Prostate gland (tissue), 2 donors: ENCODE results near the gene LHPP. TPM values are rescaled to one million over a fixed set of nuclear protein-coding genes. Genes with fewer than 3 reads are reported as not detected.

ENCODE experiments used
- DNase-seq: peaks from one replicate; pipeline ENCODE4 v3.0.0-alpha.2; 2019; ENCODE audit warnings: low spot score
- H3K27ac ChIP-seq, 2 donors: fragments of 200-600 bp; sonication (generic); 2 replicates each; pipeline ENCODE4 v1.5.1; 2017 to 2019
- H3K27me3 ChIP-seq: fragments of 200-600 bp; sonication (generic); replicated peaks from 2 replicates; pipeline ENCODE4 v1.5.1; 2019; ENCODE audit not compliant: insufficient read depth
- H3K36me3 ChIP-seq, 2 donors: fragments of 200-600 bp; sonication (generic); 1 replicate in 1 of 2; 2 replicates in 1 of 2; pipeline versions ENCODE4 v1.5.1 to v1.8.1; 2017 to 2019
- H3K4me1 ChIP-seq: fragments of 200-600 bp; sonication (generic); replicated peaks from 2 replicates; pipeline ENCODE4 v1.5.1; 2019
- H3K4me3 ChIP-seq, 2 donors: fragments of 200-600 bp; sonication (generic); 2 replicates each; pipeline ENCODE4 v1.5.1; 2017 to 2019
- H3K9me3 ChIP-seq: fragments of 200-600 bp; sonication (generic); 2 replicates; pipeline ENCODE4 v1.5.1; 2017
- POLR2A ChIP-seq: fragments of 450-650 bp; IDR thresholded peaks from one replicate; pipeline ENCODE4 v1.6.1; 2016; ENCODE audit warnings: antibody characterized with exemption, mild to moderate bottlenecking
- POLR2AphosphoS5 ChIP-seq: sonication (generic); formaldehyde crosslinking; IDR thresholded peaks from one replicate; pipeline ENCODE4 v1.6.1; 2017; ENCODE audit warnings: antibody characterized with exemption
- WGBS: methylation state at CpG from one replicate; pipeline ENCODE4 v1.1.5; 2018; 5-methylcytosine and 5-hydroxymethylcytosine counted together
- intact Hi-C: fragments of 100-400 bp; cut with DNase I; formaldehyde crosslinking; loops from one replicate; pipeline ENCODE4 v1.14.2; 2022
- total RNA-seq, 2 donors: library from RNA; depleted of rRNA; stranded (reverse); fragments of >200 nt; gene quantifications; one replicate each; pipeline ENCODE4 v1.1.0, GENCODE V29; 2016
- TF ChIP-seq, protein P1 (sequence below), 4 experiments: fragments of 200-600 bp in 2 of 4; fragments of 450-650 bp in 2 of 4; sonication (generic) in 2 of 4; IDR thresholded peaks; 1 replicate in 3 of 4; 2 replicates in 1 of 4; pipeline ENCODE4 v1.5.1; 2016 to 2019; ENCODE audit warnings: antibody characterized with exemption in 4 of 4, mild to moderate bottlenecking in 2 of 4, moderate library complexity in 2 of 4

Gene LHPP
- total RNA-seq, 2 donors from 2014 or later = 21.9 to 43.3 TPM

DNA sequence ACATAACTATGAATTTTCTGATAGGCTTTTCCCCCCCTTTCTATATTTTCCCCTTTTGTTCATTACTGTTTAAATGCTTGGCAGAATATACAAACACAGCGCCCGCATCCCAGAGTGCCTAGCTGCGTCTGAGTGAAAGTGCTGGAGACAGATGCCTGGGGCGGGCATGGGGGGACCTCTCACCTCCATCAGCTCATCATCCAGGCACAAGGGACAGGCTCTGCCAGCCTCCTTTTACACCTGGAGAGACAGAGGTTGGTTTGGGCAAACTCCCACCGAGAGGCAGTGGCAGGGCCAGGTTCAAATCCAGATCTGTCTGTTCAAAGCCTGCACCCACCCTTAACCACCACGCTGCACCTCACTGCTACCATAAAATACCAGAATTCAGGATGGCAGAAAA is 178.0 kb downstream of the LHPP start:
- H3K9me3 ChIP-seq = no peaks in the 10 kb centered on the region
- H3K4me1 ChIP-seq = no peaks in the 10 kb centered on the region
- no peak overlapping the region for H3K4me3 ChIP-seq
- 93% methylated on average over 6 of the region's 6 CpGs for WGBS
- no peaks in the 10 kb centered on the region for H3K27me3 ChIP-seq
- DNase-seq = no peak
- TF ChIP-seq POLR2A = no peak
- TF ChIP-seq, protein P1, sequence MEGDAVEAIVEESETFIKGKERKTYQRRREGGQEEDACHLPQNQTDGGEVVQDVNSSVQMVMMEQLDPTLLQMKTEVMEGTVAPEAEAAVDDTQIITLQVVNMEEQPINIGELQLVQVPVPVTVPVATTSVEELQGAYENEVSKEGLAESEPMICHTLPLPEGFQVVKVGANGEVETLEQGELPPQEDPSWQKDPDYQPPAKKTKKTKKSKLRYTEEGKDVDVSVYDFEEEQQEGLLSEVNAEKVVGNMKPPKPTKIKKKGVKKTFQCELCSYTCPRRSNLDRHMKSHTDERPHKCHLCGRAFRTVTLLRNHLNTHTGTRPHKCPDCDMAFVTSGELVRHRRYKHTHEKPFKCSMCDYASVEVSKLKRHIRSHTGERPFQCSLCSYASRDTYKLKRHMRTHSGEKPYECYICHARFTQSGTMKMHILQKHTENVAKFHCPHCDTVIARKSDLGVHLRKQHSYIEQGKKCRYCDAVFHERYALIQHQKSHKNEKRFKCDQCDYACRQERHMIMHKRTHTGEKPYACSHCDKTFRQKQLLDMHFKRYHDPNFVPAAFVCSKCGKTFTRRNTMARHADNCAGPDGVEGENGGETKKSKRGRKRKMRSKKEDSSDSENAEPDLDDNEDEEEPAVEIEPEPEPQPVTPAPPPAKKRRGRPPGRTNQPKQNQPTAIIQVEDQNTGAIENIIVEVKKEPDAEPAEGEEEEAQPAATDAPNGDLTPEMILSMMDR (IDR thresholded peaks at IDR 0.05) = no peak
- no peak for TF ChIP-seq POLR2AphosphoS5
- no peak overlapping the region for H3K27ac ChIP-seq
- H3K36me3 ChIP-seq = no peaks in the 10 kb centered on the region
- intact Hi-C loops = no loop called here

DNA sequence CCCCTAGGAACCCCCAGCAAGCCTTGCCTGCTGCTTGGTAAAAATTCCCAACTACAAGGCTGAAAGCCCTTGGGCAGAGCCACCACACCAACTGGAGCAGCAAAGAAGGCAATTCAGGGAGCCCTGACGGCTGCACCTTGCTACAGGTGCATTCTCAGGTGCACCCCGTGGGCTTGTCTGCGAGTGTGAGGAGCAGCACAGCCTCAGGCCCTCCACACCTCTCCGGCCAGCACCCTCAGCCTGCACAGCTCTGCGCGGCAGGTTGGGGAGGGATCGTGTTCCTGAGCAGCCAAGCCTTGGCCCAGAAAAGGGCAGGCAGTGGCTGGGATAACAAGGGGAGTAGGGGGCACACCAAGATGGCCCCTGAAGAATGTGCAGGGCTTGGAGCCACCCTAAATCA is 178.4 kb downstream of the LHPP start:
- Histone ChIP-seq H3K4me1 (no peaks in the 10 kb centered on the region), H3K27ac (no peak overlapping the region), H3K9me3 (no peaks in the 10 kb centered on the region), H3K4me3 (no peak overlapping the region), H3K36me3 (no peaks in the 10 kb centered on the region), H3K27me3 (no peaks in the 10 kb centered on the region)
- WGBS = 82% methylated on average over 7 of the region's 7 CpGs
- no peak for TF ChIP-seq POLR2AphosphoS5
- TF ChIP-seq, protein P1 (IDR thresholded peaks at IDR 0.05) = no peak
- TF ChIP-seq POLR2A = no peak
- intact Hi-C loops = no loop called here
- no peak for DNase-seq

DNA sequence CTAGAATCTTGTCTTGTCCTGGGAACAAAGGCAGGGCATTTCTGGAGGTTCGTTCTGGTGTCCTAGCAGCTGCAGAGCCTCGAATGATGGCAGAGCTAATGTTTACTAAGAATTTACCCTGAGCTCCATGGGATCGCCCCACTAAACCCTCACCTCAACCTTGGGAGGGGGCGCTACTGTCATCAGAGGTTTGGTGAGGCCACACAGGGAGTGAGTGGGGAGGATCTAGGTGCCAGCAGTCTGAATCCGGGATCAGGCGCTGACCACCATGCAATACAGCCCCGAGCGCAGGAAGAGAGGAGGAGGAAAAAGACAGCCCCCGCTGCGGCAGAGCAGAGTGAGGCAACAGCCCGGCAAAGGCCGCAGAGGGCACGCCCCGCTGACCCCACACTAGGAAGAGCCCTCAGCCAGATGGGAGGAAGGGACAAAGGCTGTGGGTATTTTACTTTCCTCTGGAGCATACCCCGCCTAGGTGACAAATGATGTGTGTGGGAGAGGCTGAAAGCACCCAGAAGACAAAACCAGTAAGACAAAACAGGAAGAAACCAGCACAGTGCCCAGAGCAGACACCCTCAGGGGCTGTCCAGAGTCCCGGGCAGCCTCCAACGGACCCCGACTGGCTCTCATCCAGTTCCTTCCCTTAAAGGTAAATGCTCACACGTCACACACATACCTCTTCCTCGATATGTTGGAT is 179.1 kb downstream of the LHPP start:
- Histone ChIP-seq H3K4me3 (no peak overlapping the region), H3K36me3 (no peaks in the 10 kb centered on the region), H3K27me3 (no peaks in the 10 kb centered on the region), H3K9me3 (no peaks in the 10 kb centered on the region), H3K4me1 (no peaks in the 10 kb centered on the region), H3K27ac (no peak overlapping the region)
- intact Hi-C loops = no loop called here
- DNase-seq = no peak
- TF ChIP-seq POLR2A (no peak), POLR2AphosphoS5 (no peak)
- TF ChIP-seq, protein P1 (IDR thresholded peaks at IDR 0.05) = no peak
- WGBS = 54% methylated on average over 20 of the region's 20 CpGs

DNA sequence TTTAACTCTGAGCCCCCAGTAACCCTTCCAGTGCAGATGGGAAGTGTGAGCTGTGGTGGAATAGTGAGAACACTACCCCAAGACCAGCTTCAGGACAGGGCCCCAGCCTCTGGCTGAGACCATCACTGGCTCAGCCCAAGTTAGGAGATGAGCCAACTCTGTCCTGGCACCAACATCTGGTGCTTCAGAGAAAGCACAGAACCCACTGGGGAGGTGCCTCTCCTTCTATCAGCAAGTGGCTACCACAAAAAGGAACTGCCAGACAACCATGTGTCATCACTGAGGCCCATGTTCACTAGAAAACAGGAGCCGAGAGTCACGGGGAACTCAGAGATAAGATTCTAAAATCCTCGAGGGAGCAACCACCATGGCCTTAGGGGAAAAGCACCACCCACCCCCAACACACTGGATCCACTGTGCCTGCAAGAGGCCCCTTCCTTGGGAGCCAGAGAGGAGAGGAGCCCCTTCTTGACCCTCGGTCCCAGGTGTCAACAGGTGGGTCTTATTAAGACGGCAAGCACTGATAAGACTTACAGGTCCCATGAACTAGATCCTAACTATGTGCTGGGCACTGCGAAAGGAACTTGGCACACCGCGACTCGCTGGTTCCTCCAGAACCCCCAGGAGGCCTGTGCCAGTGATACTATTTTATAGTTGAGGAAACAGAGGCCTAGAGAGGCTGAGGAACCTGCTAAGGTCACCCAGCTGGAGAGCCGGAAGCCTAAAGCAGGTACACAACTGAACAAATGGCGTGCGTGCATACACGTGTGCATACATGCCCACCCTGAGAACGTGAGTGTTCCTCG is 179.9 kb downstream of the LHPP start:
- no peak overlapping the region for H3K4me3 ChIP-seq
- H3K4me1 ChIP-seq = no peaks in the 10 kb centered on the region
- DNase-seq = no peak

More for the DNA sequence above, 179.9 kb downstream of the LHPP start:
- Histone ChIP-seq H3K27ac (no peak overlapping the region), H3K27me3 (no peaks in the 10 kb centered on the region), H3K9me3 (no peaks in the 10 kb centered on the region), H3K36me3 (no peaks in the 10 kb centered on the region)
- WGBS = 43% methylated on average over 15 of the region's 15 CpGs
- TF ChIP-seq POLR2A (no peak), POLR2AphosphoS5 (no peak)
- TF ChIP-seq, protein P1 (IDR thresholded peaks at IDR 0.05) = no peak
- intact Hi-C loops = no loop called here
